ENCODE measurements around the gene POLA1.
A peak's percentile ranks its signal among the peaks of the same experiment; 100 is the strongest.
"Not testable (repeated sequence)": the region's sequence is repeated elsewhere in the genome, so short reads cannot be mapped to it uniquely, and the experiment has no call there.

Gene POLA1

GRCh38 chrX:24819807-24820206 lies 126.1 kb downstream of the POLA1 start:
- not testable (repeated sequence) for DNase-seq

- no peak for DNase-seq
Observed at GRCh38 chrX:24828147-24828546, 134.4 kb downstream of the POLA1 start.

GRCh38 chrX:24828600-24828999 lies 134.9 kb downstream of the POLA1 start:
- DNase-seq = no peak

- DNase-seq = no peak
Observed at GRCh38 chrX:24833695-24834094, 140.0 kb downstream of the POLA1 start.

- DNase-seq = no peak
Observed at GRCh38 chrX:24837966-24838365, 144.2 kb downstream of the POLA1 start.

GRCh38 chrX:24838629-24839028 lies 144.9 kb downstream of the POLA1 start:
- DNase-seq = peak; percentile 39

GRCh38 chrX:24839331-24839730 lies 145.6 kb downstream of the POLA1 start:
- no peak for DNase-seq

GRCh38 chrX:24842486-24842885 lies 148.8 kb downstream of the POLA1 start:
- peak; percentile 4 for DNase-seq

- no peak for DNase-seq
Observed at GRCh38 chrX:24846550-24847150, 152.9 kb downstream of the POLA1 start.

- no peak for DNase-seq
Observed at GRCh38 chrX:24851289-24851688, 157.6 kb downstream of the POLA1 start.

GRCh38 chrX:24851780-24852179 lies 158.1 kb downstream of the POLA1 start:
- DNase-seq = no peak

- no peak for DNase-seq
Observed at GRCh38 chrX:24858004-24858746, 164.5 kb downstream of the POLA1 start.

GRCh38 chrX:24859211-24859841 lies 165.6 kb downstream of the POLA1 start:
- no peak for DNase-seq

GRCh38 chrX:24860140-24860539 lies 166.4 kb downstream of the POLA1 start:
- no peak for DNase-seq

GRCh38 chrX:24862343-24862742 lies 168.6 kb downstream of the POLA1 start:
- no peak for DNase-seq

- not testable (repeated sequence) for DNase-seq
Observed at GRCh38 chrX:24863779-24864178, 170.1 kb downstream of the POLA1 start.

- no peak for DNase-seq
Observed at GRCh38 chrX:24870143-24870542, 176.4 kb downstream of the POLA1 start.

- DNase-seq = no peak
Observed at GRCh38 chrX:24874604-24875247, 181.0 kb downstream of the POLA1 start.

GRCh38 chrX:24876530-24877287 lies 183.0 kb downstream of the POLA1 start:
- no peak for DNase-seq

GRCh38 chrX:24877288-24877664 lies 183.6 kb downstream of the POLA1 start:
- DNase-seq = peak; percentile 13

- no peak for DNase-seq
Observed at GRCh38 chrX:24877854-24878650, 184.3 kb downstream of the POLA1 start.

GRCh38 chrX:24879679-24880078 lies 186.0 kb downstream of the POLA1 start:
- DNase-seq = no peak
